EH (cell line): ENCODE results near the gene DMBT1.

Source experiments
- DNase-seq: peaks from one replicate; pipeline ENCODE4 v3.0.0-alpha.2; 2015; ENCODE audit warnings: low read depth

Gene DMBT1

DNA sequence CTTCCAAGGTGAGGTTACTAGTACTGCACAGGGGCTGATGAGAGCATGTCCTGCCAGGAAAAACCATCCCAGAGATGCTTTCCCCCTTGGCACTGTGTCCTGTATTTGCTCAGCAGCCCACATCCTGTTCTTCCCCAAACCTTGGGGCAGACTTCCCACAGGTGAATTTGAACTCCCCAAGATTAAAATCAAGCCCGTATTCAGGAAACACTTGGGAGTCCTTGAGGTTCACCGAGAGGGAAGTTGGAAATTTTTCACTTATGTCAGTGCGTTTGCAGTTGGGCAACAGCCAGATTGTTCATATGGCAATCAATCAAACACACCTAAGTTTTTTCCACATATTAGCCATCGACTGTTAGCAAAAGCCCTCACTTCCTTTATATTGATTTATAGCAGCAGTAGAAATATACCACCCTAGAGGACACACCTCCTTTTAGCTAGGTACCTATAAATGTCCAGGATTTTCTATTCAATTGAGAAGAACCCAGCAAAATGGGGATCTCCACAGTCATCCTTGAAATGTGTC, at the start of gene DMBT1:
Gene DMBT1 (plus strand): TSS at position 476 of the 526 bp plus-strand sequence. CDS start 17 bp downstream, at position 493.
- DNase-seq: no peak

- no peak for DNase-seq
Observed at GRCh38 chr10:122513053-122513452, 47.5 kb upstream of the DMBT1 start.

- no peak for DNase-seq
Observed at GRCh38 chr10:122514045-122514840, 46.3 kb upstream of the DMBT1 start.

- DNase-seq: no peak
Observed at GRCh38 chr10:122515022-122515424, 45.5 kb upstream of the DMBT1 start.

GRCh38 chr10:122515588-122516231, 44.8 kb upstream of the DMBT1 start:
- no peak for DNase-seq

DNA sequence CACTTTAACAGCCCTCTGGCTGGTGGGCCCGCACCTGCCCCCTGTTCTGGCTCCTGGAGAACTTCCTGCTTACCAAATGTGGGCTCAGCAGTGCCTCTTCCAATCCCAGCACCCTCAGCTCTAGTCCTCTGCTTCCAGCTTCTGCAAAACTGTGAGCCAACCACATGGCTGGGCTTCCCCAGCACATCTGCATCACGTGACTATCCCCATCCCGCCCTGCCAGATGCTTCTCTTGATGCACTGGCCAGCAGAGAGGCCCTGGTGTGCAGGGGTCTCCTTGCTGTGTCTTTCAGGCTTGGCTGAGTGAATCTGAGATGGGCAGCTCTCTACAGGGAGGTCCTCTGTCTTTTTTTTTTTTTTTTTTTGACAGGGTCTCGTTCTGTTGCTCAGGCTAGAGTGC, 43.8 kb upstream of the DMBT1 start:
- DNase-seq: no peak

- DNase-seq: no peak
Observed at GRCh38 chr10:122519144-122519543, 41.4 kb upstream of the DMBT1 start.

DNA sequence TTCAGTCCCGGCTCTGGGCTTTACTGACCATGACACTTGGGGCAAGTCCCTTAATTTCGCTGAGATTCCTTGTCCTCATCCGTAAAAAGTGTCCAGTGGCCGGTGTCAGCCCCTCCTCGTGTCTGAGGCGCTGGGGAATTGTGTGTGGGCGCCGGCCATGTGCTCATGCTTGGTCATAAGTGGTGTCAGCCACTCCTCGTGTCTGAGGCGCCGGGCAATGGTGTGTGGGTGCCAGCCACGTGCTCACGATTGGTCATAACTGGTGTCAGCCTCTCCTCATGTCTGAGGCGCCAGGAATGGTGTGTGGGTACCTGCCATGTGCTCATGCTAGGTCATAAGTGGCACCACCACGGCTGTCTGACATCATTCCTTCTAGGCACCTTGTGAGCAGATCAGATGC, 40.7 kb upstream of the DMBT1 start:
- DNase-seq: no peak

DNA sequence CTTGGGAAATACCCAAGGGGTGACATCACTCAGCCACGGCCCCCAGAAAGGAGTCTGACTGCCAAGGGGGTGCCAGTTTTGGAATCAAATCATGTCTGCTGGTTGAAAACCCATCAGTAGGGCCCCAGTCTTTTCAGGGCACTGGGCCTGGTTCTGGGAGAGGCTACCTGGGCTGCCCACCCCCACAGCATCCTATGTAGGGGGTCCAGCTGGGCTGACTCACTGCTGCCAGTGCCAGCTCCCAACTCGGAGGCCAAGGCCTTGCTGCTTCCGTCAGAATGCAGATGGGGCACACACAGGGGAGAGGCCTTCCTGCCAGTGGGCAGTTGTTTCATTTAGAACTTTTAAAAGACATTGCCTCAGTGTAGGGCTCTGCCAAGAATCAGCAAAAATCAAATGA, 39.5 kb upstream of the DMBT1 start:
- DNase-seq: no peak

GRCh38 chr10:122524811-122525210, 35.7 kb upstream of the DMBT1 start:
- DNase-seq: no peak

GRCh38 chr10:122525788-122526187, 34.8 kb upstream of the DMBT1 start:
- DNase-seq: no peak

DNA sequence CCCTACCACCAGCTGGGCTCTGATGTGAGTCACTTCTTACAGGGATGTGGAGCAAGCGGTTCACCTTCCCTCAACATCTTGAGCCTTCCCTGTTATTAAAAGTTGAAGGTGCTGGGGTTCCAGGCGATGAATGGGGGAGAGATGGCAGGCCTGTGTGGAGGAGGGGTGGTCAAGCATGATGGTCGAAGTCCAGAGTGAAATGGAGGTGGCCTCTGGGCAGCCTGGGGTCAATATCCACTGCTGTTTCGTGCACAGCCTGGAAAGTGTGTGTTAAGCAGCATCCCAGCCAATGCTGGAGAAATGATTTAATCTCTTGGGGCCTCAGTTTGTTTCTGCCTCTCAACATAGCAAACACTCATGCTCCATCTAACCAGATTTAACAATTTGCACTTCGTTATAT, 33.7 kb upstream of the DMBT1 start:
- no peak for DNase-seq

DNA sequence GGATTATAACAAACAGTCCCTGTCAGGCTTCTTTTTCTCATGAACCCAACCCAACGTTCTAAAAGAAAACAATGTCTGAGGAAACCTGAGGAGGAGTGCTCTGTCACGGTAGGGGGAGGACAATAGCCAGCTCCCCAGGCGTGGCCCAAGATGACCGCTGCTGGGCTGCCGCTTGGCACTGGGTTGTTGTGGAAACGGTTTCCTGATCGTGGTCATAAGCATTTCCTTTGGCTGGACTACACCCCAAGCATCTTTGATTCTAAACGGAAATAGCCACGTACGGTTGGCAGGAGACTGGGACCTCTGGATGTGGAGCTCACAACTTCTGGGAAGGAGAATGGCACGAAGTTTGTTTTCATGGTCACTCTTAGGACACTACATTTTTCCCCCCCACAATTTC, 30.4 kb upstream of the DMBT1 start:
- DNase-seq: no peak

DNA sequence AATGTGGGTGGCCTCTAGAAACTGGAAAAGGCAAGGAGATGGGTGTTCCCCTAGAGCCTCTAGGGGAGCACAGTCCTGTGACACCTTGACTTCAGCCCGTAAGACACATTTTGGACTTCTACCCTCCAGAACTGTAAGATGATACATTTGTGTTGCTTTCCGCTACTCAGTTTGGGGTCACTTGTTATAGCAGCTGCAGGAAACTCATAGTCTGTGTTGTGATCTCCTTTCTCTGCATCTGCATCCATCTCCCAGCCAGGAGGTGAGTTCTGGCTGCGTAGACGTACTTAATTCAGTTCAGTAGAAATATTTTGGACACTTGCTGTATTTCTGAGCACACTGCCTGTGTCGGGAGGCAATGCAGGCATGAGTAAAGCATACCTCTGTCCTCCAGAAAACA, 29.3 kb upstream of the DMBT1 start:
- no peak for DNase-seq

GRCh38 chr10:122531939-122532338, 28.6 kb upstream of the DMBT1 start:
- no peak for DNase-seq

- DNase-seq: no peak
Observed at GRCh38 chr10:122532601-122533296, 27.8 kb upstream of the DMBT1 start.

DNA sequence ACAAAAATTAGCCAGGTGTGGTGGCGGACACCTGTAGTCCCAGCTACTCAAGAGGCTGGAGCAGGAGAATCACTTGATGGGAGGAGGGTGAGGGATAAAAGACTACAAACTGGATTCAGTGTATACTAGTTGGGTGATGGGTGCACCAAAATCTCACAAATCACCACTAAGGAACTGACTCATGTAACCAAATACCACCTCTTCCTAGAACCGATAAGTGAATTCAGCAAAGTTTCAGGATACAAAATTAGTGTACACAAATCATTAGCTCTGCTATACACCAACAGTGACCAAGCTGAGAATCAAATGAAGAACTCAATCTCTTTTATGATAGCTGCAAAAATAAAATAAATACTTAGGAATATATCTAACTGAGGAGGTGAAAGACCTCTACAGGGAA, 23.0 kb upstream of the DMBT1 start:
- DNase-seq: no peak

- DNase-seq: no peak
Observed at GRCh38 chr10:122541541-122542002, 19.0 kb upstream of the DMBT1 start.

GRCh38 chr10:122543676-122544445, 16.7 kb upstream of the DMBT1 start:
- no peak for DNase-seq

DNA sequence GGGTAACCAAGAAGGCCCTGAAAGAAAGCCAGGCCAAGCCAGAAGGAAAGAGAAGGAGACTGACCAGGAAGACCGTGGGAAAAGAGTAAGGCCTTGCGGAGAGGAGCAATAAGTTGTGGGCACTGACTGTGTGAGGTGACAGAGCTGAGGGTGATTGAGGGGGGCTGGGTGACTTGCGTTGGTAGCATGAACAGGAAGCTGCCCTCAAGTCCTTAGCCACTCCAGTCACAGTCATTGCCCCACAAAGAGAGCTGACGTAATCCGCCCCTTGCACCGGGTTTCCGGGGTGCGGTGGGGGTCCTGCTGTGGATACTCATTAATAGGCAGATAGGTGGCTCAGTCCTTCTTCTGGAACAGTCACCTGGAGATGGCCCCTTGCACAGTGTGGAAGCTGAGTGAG, 16.1 kb upstream of the DMBT1 start:
- DNase-seq: no peak

DNA sequence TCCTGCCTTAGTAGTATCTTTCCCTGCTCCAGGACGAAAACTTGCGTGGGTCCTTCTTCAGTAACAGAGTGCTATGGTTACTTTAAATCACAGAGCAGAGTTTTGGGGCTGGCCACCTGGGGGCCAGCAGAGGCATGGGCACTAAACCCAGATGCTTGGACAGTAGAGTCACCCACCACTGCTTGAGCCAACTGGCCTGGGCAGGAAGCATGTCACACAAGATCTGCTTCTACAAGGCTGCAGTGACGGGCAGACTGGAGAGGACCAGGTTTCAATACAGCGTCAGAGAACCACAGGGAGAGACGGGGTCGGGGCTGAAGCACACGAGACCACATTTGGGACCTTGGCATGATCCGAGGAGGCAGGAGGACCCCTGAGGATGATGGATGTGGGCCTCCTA, 14.3 kb upstream of the DMBT1 start:
- DNase-seq: no peak
